ENCODE data around the gene KDM6B.

Gene KDM6B, protein sequence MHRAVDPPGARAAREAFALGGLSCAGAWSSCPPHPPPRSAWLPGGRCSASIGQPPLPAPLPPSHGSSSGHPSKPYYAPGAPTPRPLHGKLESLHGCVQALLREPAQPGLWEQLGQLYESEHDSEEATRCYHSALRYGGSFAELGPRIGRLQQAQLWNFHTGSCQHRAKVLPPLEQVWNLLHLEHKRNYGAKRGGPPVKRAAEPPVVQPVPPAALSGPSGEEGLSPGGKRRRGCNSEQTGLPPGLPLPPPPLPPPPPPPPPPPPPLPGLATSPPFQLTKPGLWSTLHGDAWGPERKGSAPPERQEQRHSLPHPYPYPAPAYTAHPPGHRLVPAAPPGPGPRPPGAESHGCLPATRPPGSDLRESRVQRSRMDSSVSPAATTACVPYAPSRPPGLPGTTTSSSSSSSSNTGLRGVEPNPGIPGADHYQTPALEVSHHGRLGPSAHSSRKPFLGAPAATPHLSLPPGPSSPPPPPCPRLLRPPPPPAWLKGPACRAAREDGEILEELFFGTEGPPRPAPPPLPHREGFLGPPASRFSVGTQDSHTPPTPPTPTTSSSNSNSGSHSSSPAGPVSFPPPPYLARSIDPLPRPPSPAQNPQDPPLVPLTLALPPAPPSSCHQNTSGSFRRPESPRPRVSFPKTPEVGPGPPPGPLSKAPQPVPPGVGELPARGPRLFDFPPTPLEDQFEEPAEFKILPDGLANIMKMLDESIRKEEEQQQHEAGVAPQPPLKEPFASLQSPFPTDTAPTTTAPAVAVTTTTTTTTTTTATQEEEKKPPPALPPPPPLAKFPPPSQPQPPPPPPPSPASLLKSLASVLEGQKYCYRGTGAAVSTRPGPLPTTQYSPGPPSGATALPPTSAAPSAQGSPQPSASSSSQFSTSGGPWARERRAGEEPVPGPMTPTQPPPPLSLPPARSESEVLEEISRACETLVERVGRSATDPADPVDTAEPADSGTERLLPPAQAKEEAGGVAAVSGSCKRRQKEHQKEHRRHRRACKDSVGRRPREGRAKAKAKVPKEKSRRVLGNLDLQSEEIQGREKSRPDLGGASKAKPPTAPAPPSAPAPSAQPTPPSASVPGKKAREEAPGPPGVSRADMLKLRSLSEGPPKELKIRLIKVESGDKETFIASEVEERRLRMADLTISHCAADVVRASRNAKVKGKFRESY (N-terminal part only)

DNA sequence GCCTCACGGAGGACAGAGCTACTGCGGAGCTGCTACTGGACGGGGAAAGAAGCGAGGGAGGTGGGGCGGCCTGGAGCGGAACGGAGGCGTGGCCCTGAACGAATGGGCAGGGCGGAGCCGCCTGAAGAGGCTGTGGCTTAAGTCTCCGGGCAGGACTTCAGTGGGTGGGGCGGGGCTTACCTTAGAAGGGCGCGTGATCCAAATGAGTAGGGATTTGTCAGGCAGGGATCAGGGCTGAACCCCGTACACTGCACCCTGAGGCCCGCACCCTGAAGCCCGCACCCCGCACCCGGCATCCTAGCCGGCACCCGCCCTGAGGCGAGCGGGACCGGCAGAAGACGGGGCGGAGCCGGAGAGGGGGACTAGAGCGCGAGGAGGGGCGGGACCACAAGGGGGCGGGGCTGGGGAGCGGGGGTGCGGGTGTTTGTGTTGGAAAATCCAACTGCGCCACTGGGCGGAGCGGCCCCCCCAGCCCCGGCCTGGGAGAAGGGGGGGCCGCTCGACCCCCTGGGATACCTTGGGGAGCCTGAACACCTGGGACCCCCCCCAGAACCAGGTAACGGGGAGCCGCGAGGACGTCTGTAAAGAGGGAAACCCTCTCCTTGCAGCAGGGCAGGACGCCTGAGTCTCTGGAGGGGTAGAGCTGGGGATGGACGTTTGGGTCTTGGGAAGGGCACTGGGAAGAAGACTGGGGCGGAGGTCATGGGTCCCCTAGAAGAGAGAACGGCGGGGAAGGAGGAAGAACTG lies at the start of gene KDM6B:
Gene KDM6B, plus strand, starts transcription at position 423 of the 747 bp plus-strand sequence. CDS start 11,338 bp downstream, outside the sequence.
- DNase-seq = peak; percentile 86

DNA sequence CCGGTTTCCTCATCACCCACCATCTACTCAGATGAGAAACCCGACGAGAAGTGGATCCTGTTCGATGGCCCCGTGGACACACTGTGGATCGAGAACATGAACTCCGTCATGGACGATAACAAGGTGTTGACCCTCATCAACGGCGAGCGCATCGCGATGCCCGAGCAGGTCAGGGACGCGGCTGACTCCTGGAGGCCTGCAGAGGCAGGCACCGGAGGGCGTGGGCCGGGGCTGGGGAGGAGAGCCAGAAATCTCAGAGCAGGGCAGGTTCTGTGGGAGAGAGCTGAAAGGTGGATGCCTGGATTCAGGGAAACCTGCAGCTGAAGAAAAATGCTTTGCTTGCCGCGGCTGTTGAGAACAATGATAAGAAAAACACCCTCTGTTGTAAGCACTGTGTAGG lies 47.2 kb upstream of the KDM6B start:
- DNase-seq = no peak

DNA sequence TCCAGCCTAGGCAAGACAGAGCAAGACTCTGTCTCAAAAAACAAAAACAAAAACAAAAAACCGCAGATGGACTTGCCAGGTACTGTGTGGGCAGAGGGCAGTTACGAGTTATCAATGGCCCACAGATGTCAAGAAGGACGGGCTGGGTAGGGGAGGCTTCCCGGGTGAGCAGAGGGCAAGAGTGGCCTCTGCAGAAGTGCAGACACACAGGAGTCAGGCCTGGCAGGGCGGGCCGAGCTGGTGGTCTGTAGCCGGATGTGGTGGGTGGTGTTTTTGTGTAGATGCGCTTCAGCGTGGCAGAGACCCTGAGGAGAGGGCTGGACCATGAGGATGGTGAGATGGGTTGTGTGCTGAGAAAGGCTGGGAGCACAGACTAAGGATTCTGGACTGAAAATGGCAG lies 44.9 kb upstream of the KDM6B start:
- DNase-seq = no peak

DNA sequence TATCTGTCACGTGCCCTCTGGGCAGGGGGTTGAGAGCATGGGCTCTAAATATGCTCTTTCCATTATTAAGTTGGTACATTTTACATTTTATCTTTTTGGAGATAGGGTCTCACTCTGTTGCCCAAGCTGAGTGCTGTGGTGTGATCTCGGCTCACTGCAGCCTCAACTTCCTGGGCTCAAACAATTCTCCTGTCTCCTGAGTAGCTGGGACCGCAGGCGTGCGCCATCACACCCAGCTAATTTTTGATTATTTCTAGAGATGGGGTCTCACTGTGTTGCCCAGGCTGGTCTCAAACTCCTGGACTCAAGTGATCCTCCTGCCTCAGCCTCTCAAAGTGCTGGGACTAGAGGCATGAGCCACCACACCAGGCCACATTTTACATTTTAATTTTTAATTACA lies 43.9 kb upstream of the KDM6B start:
- DNase-seq = no peak

DNA sequence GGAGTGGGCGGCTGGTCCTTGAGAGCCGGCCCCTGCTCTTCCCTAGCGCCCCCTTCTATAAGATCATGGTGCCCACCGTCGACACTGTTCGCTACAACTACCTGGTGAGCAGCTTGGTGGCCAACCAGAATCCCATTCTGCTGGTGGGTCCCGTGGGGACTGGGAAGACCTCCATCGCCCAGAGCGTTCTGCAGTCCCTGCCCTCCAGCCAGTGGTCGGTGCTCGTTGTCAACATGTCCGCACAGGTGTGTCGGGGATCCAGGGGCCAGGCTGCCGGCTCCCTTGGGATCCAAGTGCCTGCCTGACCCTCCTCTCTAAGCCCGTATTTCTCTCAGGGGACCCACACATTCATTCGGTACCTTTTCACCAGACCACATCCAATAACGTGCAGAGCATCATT lies 41.4 kb upstream of the KDM6B start:
- no peak for DNase-seq

DNA sequence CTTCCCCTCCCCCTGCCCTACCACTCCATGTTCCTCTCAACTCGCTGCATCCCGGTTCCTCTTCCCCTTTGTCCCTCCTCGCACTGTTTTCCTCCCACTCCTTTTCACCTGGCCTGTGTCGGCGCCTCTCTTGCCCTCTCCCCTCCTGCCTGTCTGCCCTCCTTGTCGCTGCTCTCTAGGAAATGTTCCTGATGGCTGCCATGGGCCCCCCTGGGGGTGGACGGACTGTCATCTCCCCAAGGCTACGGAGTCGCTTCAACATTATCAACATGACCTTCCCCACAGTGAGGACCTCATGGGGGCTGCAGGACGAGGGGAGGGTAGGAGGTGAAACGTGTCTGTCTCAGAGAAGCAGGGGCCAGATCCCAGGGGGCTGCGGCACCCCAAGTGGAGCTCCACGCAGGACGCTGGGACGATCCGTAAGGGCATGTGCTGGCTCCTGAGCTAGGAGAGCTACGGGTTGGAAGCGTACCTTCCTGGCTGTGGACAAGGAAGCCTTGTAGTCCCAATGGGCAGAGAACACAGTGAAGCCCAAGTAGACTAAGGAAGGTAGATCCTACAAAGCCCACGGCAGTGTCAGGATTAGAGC lies 39.8 kb upstream of the KDM6B start:
- no peak for DNase-seq

DNA sequence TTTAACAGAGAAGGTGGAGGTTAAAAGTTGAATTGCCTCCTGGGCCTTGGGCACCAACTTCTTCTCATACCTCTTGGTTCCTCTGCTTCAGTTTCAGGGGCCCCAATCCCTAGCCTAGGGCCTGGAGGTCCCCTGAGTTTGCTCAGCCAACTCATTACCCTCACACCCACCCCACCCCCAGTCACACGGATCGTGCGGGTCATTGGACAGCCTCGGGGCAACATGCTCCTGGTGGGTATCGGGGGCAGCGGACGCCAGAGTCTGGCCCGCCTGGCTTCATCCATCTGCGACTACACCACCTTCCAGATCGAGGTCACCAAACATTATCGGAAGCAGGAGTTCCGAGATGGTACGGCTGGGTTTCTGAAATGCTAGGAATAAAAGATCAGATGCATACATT lies 36.0 kb upstream of the KDM6B start:
- DNase-seq = no peak

DNA sequence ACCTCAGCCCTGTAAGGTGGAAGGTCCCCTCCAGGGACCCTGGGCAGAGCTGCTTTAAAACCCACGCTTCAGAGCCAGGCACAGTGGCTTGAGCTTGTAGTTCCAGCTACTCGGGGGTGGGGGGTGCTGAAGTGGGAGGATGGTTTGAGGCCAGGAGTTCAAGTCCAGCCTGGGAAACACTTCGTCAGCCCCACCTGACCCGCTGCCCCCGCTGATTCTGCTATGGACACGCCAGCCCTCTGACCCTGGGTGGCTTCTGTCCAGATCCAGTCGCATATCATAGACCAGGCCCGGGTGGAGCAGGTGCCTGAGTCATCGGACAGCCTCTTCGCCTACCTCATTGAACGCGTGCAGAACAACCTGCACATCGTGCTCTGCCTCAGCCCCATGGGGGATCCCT lies 35.2 kb upstream of the KDM6B start:
- DNase-seq = no peak

DNA sequence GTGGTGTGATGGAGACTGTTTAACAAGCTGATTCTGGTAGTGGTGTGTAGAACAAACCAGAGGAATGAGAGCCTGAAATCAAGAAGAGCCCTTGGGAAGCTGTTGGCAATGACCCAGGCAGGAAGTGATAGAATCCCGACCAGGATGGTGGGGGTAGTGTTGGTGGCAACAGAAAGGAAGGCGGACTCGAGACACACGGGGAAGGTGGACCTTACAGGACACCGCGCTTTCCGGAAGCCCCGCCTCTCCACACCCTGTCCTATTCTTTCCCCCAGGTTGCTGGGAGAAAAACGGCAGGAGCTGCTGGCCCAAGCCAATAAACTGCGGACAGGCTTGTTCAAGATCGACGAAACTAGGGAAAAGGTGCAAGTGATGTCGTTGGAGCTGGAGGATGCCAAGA lies 30.0 kb upstream of the KDM6B start:
- peak; percentile 36 for DNase-seq

DNA sequence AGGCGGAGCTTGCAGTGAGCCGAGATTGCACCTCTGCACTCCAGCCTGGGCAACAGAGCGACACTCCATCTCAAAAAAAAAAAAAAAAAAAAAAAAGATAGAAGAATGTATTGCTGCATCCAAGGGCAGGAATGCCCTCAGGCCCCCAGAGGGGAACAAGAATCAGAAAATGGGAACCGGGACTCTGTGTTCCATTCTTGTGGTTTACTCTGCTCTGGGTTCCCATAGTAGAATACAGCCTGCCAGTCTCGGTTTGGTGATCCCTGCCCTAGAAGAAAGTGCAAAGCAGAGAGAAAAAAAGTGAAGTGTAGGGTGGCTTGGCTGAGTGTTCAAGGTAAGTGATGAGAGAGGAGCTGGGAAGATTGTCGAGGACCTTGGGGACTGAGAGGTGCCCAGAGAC lies 27.4 kb upstream of the KDM6B start:
- DNase-seq = no peak

DNA sequence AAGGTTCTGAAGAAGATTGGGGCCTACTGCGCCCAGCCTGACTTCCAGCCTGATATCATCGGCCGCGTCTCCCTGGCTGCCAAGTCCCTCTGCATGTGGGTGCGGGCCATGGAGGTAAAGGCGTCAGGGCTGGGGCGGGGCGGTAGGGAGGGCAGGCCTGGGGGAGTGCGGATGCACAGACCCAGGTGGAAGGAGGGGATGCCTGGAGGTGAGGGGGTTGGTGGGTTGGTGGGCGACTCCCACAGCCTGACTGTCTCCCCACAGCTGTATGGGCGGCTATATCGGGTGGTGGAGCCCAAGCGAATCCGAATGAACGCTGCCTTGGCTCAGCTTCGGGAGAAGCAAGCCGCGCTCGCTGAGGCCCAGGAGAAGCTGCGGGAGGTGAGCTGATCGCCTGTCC lies 26.8 kb upstream of the KDM6B start:
- no peak for DNase-seq

DNA sequence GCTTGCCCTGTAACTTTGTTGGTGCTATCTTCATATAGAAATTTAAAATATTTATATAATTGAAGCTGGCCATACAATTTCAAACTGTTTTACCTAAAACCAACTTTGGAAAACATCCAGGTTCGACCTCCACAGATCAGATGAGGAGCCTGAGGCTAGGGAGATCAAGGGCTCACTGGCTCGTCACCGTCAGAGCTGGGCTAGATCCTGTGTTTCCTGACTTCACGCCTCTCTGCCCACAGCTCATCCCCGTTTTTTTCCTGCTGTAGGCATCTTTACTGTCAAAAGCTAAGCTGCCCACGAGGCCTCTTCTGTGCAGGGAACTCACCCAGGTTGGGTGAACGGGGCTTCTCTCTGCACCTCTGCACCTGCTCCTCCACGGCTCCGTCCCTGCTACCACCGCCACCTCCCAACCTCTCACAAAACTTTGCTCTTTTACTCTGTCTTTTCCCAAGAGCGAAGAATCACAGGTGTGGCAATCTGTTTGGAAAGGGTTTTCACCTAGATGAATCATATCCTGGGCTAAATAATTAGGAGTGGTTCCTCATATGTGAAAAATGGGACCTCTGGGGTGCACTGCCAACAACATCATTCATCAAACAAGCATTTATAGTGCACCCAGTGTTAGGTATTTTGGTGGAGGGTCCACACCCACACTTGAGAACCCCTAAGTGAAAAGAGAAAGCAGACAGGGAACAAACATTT lies 24.8 kb upstream of the KDM6B start:
- no peak for DNase-seq

DNA sequence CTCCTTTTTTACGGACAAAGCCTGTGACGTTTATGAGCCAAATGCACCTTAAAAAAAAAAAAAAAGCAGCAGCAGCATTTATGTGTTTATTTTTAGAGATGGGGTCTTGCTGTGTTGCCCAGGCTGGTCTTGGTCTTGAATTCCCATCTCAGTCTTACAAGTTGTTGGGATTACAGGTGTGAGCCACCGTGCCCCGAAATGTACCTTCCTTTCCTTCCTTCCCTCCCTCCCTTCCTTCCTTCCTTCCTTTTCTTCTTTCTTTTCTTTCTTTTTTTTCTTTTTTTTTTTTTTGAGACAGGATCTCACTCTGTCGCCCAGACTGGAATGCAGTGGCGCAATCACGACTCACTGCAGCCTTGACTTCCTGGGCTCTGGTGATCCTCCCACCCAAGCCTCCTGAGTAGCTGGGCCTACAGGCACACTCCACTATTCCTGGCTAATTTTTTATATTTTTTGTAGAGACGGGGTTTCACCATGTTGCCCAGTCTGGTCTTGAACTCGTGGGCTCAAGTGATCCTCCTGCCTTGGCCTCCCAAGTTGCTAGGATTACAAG lies 24.1 kb upstream of the KDM6B start:
- DNase-seq = peak; percentile 53

DNA sequence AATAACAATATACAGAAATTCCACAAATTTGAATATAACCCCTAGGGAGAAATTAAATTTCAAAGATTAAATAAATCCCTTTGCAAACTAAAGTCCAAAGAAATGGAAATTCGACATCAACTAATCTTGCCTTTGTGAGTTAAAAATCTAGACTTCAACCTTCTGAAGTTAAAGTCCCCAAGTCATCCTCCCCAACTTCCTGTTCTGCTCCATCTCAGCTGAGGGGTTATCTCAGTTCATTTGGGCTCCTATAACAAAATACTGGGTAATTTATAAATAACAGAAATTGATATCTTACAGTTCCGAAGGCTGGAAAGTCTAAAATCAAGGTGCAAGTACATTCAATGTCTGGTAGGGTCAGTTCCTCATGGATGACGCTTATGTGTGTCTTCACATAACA lies 22.8 kb upstream of the KDM6B start:
- DNase-seq = no peak

DNA sequence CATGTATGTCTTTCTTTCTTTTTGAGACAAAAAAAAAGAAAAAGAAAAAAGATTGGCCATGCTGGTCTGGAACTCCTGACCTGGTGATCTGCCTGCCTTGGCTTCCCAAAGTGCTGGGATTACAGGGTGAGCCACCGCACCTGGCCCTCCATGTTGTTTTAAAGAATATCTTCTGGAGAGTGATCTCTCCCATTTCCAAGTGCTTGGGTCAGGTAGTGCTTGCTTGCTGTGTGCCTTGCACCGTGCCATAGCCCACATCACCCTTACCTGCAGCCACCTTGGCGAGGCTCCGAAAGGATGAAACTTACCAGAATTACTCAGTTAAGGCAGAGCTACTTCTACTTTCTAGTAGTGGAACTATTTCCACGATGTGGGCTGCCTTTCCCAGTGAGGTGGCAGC lies 19.0 kb upstream of the KDM6B start:
- no peak for DNase-seq

DNA sequence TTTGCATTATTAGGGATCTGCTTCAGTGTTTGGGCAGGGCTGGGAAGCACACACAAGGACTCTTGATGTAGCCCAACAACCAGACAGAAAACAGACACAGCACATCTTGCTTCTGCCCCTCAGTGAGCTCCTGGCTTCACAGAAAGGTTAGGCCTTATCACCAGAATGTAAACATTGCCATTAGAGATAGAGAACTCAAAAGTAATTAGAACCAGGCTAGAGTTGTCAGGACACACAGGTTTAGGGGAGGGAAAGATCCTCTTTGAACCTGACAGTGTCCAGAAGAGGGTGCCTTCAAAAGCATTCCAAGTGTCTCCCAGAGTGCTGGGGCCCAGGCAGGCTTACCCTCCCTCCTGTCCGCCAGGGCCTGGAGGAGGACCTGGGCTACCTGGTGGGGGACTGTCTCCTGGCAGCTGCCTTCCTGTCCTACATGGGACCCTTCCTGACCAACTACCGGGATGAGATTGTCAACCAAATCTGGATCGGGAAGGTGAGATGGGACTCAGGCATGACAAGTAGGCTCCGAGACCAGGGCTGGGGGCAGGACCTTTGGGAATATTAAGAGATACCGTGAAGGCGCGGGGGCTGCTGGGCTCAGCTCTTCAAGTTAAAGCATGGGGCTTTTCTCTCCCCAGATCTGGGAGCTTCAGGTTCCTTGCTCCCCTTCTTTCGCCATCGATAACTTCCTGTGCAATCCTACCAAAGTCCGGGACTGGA lies 16.9 kb upstream of the KDM6B start:
- no peak for DNase-seq

DNA sequence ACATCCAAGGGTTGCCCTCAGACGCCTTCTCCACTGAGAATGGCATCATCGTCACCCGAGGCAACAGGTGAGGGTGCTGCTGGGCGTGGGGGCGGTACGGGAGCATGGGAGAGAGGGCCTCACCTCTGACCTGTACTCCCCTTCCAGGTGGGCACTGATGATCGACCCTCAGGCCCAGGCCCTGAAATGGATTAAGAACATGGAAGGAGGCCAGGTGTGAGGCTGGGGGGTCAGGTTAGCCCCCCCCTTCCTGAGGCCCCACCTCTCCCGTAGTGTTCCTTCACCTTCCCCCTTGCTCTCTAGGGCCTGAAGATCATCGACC lies 16.4 kb upstream of the KDM6B start:
- DNase-seq = no peak

DNA sequence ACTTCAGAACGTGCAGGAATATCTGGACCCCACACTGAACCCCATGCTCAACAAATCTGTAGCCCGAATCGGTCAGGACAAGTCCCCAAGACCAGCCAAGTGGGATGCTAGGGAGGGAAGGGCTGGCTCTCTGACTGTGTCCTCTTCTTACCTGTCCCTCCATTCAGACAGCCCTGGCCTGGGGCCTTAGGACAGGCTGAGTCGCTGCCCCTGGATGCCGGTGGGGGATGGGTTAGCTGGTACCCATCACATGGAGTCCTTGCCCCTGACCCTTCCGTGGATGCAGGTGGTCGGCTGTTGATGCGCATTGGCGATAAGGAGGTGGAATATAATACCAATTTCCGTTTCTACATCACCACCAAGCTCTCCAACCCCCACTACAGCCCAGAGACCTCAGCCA lies 16.0 kb upstream of the KDM6B start:
- DNase-seq = no peak

DNA sequence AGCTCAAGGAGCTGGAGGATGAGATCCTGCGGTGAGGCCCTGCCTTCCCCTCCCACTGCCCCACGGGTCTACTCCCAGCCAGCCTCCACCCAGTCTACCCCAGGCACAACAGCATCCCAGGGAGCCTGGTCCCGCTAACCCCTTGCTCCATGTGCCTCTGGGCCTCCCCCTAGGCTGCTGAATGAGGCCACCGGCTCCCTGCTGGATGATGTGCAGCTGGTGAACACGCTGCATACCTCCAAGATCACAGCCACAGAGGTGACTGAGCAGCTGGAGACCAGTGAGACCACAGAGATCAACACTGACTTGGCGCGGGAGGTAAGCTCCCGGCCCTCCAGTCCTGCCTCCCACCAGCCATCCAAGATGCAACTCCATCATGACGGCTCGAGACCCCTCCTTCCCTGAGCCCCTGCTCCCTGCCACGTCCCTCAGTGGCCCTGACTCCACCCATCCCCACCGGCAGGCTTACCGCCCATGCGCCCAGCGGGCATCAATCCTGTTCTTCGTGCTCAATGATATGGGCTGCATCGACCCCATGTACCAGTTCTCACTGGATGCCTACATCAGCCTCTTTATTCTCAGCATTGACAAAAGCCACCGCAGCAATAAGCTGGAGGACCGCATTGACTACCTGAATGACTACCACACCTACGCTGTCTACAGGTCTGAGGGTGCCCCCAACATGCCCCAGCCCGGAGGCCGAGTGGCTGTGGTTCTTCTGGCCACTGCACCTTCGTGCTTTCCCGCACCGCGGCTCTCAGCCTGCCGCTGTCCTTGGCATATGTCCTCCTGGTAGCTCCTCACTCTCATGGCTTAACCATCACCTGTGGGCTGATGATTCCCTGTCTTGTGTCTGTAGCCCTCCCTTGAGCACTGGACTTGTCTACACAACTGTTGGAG lies 15.0 kb upstream of the KDM6B start:
- no peak for DNase-seq

DNA sequence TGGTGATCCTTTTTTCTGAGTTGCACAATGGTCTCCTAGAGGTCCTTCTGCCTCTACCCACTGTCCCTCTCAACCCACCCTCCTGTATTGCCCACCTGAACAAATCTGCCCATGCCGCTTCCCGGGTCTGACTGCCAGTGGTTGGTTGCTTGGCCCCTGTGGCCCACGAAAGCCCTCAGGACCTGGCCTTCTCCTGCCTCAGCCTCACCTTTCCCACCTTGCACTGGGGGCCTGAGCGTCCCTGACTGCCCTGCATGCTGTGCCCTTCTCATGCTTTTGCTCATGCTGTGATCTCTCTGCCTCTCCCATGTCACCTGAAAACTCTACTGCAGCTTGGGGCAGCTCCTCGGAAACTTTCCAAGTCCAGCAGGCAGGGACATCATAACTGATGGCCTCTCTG lies 13.8 kb upstream of the KDM6B start:
- DNase-seq = no peak

Measured in fibroblast of skin of right biceps (primary cell).